ENCODE measurements around the gene COX18.

Gene COX18

DNA sequence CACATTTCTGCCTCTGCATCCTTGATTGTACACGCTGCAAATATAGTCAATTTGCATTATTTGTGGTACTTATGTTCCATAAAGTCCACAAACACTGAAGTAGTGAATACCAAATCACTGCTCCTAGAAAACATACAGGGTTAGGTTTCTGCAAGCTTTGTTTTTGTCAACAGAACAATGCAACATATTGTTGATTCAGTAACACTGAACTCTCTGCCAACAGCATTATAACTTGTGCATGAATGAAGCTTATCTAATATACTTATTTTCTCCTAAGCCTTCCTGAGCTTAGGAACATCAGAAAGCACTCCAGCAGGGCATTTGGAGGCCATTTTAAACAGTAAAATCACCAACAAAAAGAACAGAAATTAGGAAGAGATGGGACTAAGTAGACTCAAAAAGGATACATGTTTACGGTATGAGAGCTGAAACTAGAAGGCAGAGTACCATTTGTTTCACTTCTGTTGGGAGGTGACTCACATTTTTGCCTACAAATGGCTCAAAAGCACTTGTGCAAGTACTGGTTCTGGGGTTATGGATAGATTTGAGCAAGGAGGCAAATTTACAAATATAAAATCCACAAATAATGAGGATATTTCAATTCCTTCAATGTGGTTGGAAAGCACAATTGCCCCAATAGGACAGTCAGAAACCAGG is 14.1 kb downstream of the COX18 start:
- no peaks in the 10 kb centered on the region for H3K4me1 ChIP-seq
- H3K27ac ChIP-seq = no peak overlapping the region
- no peaks in the 10 kb centered on the region for H3K9me3 ChIP-seq
- no peak overlapping the region for H3K4me2 ChIP-seq
- peaks cover 71% of the 10 kb centered on the region for H3K36me3 ChIP-seq
- no peak overlapping the region for H3K9ac ChIP-seq
- H3K4me3 ChIP-seq = no peak overlapping the region
- H3K27me3 ChIP-seq = no peaks in the 10 kb centered on the region
- no peak for TF ChIP-seq Cebpa-rat (IDR thresholded peaks at IDR 0.05)
- no peaks in the 10 kb centered on the region for H4K20me1 ChIP-seq

DNA sequence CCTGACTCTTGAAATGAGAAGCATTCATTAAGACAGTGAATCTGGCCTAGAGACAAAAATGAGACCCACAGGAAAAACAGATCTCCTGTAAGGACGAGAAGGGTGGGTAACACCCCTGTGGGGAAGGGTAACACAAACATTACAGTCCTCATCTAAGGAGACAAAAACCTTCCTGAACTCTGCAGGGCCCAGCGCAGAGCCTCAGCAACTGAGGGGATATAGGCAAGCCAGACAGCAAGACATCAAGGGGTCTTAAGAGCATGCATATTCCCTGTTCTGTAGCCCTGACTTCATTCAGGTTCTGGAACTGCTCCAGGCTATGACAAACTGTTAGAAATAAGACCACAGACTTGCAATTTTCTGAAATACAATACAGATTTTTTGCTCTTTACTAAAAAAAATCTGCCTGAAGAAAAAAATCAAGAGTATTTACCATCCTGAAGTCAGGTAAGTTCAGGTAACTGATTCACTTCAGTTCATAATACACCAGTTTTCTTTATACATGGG is 15.5 kb downstream of the COX18 start:
- no peak for TF ChIP-seq Cebpa-rat (IDR thresholded peaks at IDR 0.05)
- Histone ChIP-seq H4K20me1 (no peaks in the 10 kb centered on the region), H3K9ac (no peak overlapping the region), H3K27ac (no peak overlapping the region), H3K27me3 (no peaks in the 10 kb centered on the region), H3K4me3 (no peak overlapping the region), H3K36me3 (peaks cover 58% of the 10 kb centered on the region), H3K4me2 (no peak overlapping the region), H3K9me3 (no peaks in the 10 kb centered on the region), H3K4me1 (no peaks in the 10 kb centered on the region)

DNA sequence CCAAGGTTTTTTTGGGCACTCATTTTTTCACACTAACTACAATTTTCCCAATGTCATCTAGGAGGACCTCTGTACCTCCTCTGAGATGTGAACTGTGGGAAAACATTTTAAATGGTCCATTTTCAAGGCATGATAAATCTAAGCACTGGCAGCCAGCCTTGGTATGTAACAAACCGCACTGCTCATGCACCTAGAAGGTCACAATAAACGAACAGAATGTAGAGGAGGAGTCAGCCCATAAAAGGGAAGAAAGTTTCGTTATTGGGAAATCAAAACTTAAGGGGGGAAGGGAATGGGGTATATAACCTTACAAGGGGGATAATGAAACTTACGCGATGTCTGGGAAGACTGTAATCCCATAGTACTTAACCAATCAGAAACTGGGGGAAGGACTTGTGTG is 16.4 kb downstream of the COX18 start:
- Histone ChIP-seq H3K9ac (no peak overlapping the region), H3K4me1 (no peaks in the 10 kb centered on the region), H4K20me1 (no peaks in the 10 kb centered on the region), H3K4me2 (no peak overlapping the region), H3K9me3 (no peaks in the 10 kb centered on the region), H3K27ac (no peak overlapping the region), H3K36me3 (peaks cover 48% of the 10 kb centered on the region), H3K27me3 (no peaks in the 10 kb centered on the region), H3K4me3 (no peak overlapping the region)
- TF ChIP-seq Cebpa-rat (IDR thresholded peaks at IDR 0.05) = no peak

DNA sequence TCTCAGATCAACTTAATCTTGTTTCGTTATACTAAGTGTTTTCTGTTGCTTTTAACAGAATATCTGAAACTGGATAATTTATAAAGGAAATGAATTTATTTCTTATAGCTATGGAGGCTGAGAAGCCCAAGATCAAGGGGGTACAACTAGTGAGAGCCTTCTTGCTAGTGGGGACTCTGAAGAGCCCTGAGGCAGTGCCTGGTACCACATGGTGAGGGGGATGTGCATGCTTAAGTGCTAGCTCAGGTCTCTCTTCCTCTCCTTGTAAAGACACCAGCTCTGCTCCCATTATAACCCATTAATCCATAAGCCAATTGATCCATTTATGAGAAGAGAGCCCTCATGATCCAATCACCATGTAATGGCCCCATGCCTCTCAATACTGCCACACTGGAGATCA is 17.9 kb downstream of the COX18 start:
- TF ChIP-seq Cebpa-rat (IDR thresholded peaks at IDR 0.05) = no peak
- H3K4me3 ChIP-seq = no peak overlapping the region
- H3K4me2 ChIP-seq = no peak overlapping the region
- no peaks in the 10 kb centered on the region for H4K20me1 ChIP-seq
- no peaks in the 10 kb centered on the region for H3K4me1 ChIP-seq
- no peaks in the 10 kb centered on the region for H3K9me3 ChIP-seq
- no peak overlapping the region for H3K27ac ChIP-seq
- no peaks in the 10 kb centered on the region for H3K27me3 ChIP-seq
- peaks cover 34% of the 10 kb centered on the region for H3K36me3 ChIP-seq
- H3K9ac ChIP-seq = no peak overlapping the region

DNA sequence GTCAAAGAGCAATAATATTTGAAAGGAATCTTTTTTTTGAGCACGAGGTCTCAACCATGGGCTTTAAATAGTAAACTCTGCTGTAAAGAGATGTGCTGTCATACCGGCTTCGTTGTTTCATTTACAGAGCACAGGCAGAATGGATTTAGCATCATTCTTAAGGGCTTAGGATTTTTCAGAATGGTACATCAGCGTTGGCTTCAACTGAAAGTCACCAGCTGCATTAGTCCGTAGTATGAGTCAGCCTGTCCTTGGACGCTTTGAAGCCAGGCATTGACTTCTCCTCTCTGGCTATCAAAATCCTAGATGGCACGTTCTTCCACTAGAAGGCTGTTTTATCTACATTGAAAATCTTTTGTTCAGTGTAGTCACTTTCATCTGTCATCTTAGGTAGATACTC is 23.6 kb downstream of the COX18 start:
- no peak for TF ChIP-seq Cebpa-rat (IDR thresholded peaks at IDR 0.05)
- H3K36me3 ChIP-seq = no peaks in the 10 kb centered on the region
- H3K4me3 ChIP-seq = no peak overlapping the region
- H3K27me3 ChIP-seq = no peaks in the 10 kb centered on the region
- no peak overlapping the region for H3K27ac ChIP-seq
- H4K20me1 ChIP-seq = no peaks in the 10 kb centered on the region
- H3K4me1 ChIP-seq = no peaks in the 10 kb centered on the region
- no peak overlapping the region for H3K9ac ChIP-seq
- no peaks in the 10 kb centered on the region for H3K9me3 ChIP-seq
- H3K4me2 ChIP-seq = no peak overlapping the region

DNA sequence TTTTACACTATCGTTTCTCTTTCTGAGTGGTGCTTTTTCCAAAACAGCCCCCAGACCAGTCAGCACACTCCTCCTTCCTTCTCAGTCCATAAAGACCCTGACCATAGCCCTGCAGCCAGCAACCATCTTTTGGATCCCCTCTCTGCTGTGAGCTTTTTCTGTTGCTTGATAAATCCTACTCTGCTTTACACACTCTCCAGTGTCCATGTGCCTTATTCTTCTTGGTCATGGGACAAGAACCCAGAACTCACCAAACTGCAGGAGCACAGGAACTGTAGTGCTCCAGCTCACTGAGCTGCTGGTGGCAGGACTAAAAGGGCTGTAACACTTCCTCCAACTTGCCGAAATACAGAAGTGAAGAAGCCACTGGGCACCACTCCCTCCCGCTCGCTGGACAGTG is 32.5 kb downstream of the COX18 start:
- no peak overlapping the region for H3K4me3 ChIP-seq
- no peaks in the 10 kb centered on the region for H3K27me3 ChIP-seq
- H3K4me1 ChIP-seq = no peaks in the 10 kb centered on the region
- peaks cover 26% of the 10 kb centered on the region for H3K9me3 ChIP-seq
- H3K9ac ChIP-seq = no peak overlapping the region
- H3K27ac ChIP-seq = no peak overlapping the region
- no peak for TF ChIP-seq Cebpa-rat (IDR thresholded peaks at IDR 0.05)
- no peak overlapping the region for H3K4me2 ChIP-seq
- no peaks in the 10 kb centered on the region for H3K36me3 ChIP-seq
- no peaks in the 10 kb centered on the region for H4K20me1 ChIP-seq

DNA sequence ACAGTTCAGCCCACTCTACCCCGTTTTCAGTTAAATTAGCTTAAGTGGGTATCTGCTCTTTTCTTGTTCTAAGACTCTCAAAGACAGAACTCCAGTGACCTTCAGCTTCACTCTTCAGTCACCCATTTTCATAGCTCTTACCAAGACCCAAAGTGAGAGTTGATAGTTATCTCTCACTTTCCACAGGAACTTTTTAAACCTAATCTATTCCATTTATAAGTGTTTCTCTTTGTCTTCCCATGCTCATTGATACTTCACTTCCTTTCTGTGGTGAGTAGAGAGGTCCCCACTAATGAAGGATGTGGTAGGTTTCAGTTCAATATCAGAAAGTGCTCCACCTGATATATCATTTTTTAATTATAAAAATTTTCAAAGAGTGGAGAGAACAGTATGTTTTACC is 33.4 kb downstream of the COX18 start:
- peaks cover 26% of the 10 kb centered on the region for H3K9me3 ChIP-seq
- no peaks in the 10 kb centered on the region for H3K36me3 ChIP-seq
- H3K9ac ChIP-seq = no peak overlapping the region
- no peaks in the 10 kb centered on the region for H4K20me1 ChIP-seq
- H3K27me3 ChIP-seq = no peaks in the 10 kb centered on the region
- no peak overlapping the region for H3K27ac ChIP-seq
- H3K4me2 ChIP-seq = no peak overlapping the region
- H3K4me3 ChIP-seq = no peak overlapping the region
- H3K4me1 ChIP-seq = no peaks in the 10 kb centered on the region
- no peak for TF ChIP-seq Cebpa-rat (IDR thresholded peaks at IDR 0.05)

DNA sequence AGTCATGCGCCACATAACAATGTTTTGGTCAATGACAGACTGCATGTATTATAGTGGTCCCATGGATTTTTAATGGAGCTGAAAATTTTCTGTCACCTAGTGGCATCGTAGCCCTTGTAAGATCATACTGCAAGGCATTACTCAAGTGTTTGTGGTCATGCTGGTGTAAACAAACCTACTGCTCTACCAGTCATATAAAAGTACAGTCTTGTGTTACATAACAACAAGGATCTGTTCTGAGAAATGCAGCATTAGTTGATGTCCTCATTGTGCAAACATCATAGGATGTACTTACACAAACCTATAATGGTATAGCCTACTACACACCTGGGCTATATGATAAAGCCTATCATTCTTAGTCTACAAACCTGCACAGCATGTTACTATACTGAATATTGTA is 34.6 kb downstream of the COX18 start:
- Histone ChIP-seq H3K27ac (no peak overlapping the region), H4K20me1 (no peaks in the 10 kb centered on the region), H3K9ac (no peak overlapping the region), H3K4me2 (no peak overlapping the region), H3K36me3 (no peaks in the 10 kb centered on the region), H3K4me1 (no peaks in the 10 kb centered on the region), H3K27me3 (no peaks in the 10 kb centered on the region), H3K4me3 (no peak overlapping the region), H3K9me3 (peaks cover 32% of the 10 kb centered on the region)
- no peak for TF ChIP-seq Cebpa-rat (IDR thresholded peaks at IDR 0.05)

DNA sequence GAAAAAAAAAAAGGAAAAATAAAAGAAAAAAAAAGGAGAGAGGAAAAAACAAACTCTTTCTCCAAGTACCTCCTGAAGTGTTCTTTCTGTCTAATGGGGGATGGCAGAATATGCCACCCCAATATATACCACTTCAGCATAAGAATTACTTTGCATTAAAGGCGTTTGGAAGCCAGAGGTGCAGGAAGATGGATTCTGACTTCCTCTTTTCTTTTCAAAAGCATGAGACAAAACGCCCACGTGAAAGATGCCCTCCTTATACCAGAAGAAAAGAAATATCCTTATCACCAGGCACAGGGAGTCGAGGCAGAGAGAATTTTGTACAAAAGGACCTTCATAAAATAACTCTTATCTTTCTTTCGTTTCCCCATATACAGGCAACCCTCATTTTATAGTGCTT is 40.9 kb downstream of the COX18 start:
- no peak overlapping the region for H3K4me3 ChIP-seq
- no peaks in the 10 kb centered on the region for H3K36me3 ChIP-seq

DNA sequence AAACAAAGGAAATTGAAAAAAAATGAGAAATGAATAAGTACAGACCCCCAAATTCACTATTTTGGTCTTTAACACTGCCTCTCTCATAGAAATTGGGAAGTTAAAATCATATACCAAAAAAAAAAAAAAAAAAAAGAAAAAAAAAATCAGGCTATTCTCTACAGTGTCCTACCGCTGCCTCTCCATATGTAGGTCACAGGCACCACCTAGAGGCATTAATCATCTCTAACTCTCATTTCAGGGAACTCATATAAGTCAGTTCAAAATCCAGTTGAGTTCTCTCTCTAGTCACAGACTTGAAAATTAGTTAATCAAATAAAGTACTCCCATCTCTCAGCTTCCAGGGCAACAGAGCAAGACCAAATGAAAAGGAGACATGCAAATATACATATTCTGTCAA is 47.9 kb downstream of the COX18 start:
- H3K9ac ChIP-seq = no peak overlapping the region
- no peaks in the 10 kb centered on the region for H3K4me1 ChIP-seq
- no peak overlapping the region for H3K4me2 ChIP-seq
- no peak for TF ChIP-seq Cebpa-rat (IDR thresholded peaks at IDR 0.05)
- no peak overlapping the region for H3K4me3 ChIP-seq
- H3K9me3 ChIP-seq = no peaks in the 10 kb centered on the region
- H3K36me3 ChIP-seq = no peaks in the 10 kb centered on the region
- no peaks in the 10 kb centered on the region for H4K20me1 ChIP-seq
- no peak overlapping the region for H3K27ac ChIP-seq
- no peaks in the 10 kb centered on the region for H3K27me3 ChIP-seq

More for the DNA sequence above, 40.9 kb downstream of the COX18 start:
- H3K4me1 ChIP-seq = no peaks in the 10 kb centered on the region
- no peak for TF ChIP-seq Cebpa-rat (IDR thresholded peaks at IDR 0.05)
- H3K4me2 ChIP-seq = no peak overlapping the region
- no peak overlapping the region for H3K9ac ChIP-seq
- no peaks in the 10 kb centered on the region for H4K20me1 ChIP-seq
- no peak overlapping the region for H3K27ac ChIP-seq
- H3K27me3 ChIP-seq = no peaks in the 10 kb centered on the region
- peaks cover 9% of the 10 kb centered on the region for H3K9me3 ChIP-seq
